Measurements from ENCODE around the gene GSTA5.

DNA sequence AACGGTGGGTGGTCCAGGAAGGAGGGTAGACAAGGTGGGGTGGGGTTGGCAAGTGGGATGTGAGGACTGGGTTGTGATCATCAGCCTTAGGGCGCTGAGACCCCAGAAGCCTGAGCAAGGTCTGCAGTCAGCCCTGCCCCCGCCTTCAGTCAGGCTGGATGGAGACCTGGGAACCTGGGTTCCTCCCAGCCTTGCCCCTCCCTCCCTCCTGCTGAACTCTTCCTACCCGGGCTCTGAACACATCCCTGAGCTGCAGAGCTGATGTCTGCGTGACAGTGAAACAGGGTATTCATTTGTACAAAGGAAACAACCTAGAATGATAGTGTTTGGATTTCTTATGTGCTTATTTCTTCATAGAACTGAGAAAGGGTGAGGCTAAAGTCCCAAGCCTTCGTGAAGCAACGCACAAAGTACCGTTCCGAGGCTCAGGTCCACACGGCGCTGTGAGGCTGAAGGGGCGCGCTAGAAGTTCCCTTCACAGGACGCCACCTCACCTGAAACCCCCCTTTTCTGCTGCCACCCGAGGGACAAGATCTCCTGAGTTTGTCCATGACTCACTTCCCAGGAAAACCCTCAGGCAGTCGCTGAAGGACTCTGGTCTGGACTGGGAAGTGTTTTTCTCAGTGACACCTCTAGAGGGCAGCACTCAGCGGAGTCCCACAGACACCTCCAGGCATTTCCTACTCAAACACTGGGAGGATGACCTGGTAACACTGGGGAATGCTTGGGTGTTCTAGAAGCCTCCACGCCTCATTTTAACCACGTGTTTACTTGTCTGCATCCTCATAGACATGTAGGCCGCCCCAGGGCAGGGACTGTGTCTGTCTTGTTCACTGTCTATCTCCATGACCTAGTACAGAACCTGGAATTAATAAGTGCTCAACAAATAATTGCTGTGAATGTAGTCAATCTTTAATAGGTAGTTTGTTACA is 1.2 kb downstream of the GSTA5 start:
- TF ChIP-seq SMC3 (IDR thresholded peaks at IDR 0.05; ENCODE audit: borderline replicate concordance, low read length) (peak; percentile 29; the same call in 1 of the 2 replicates), POU2F2 (IDR thresholded peaks at IDR 0.05; ENCODE audit: borderline replicate concordance, low read depth, low read length) (no peak), SP1 (IDR thresholded peaks at IDR 0.05; ENCODE audit: low read depth, low read length) (no peak), NFYB (IDR thresholded peaks at IDR 0.05; ENCODE audit: insufficient read depth, low read depth, low read length) (no peak)
